HEK293T (cell line): ENCODE results near the gene SPRR2F.

Source experiments
- BHLHE40 ChIP-seq: fragments of 450-650 bp; IDR thresholded peaks from 2 replicates; pipeline ENCODE4 v1.6.1; 2016; ENCODE audit warnings: mild to moderate bottlenecking, moderate library complexity, borderline replicate concordance
- FOXA1 ChIP-seq: fragments of 450-650 bp; IDR thresholded peaks from 2 replicates; pipeline ENCODE4 v1.6.1; 2016; ENCODE audit warnings: mild to moderate bottlenecking
- TARDBP ChIP-seq: fragments of 450-650 bp; IDR thresholded peaks from 2 replicates; pipeline ENCODE4 v1.6.1; 2016

GRCh38 chr1:153140484-153140883 lies 27.2 kb upstream of the SPRR2F start:
- TF ChIP-seq TARDBP (no peak), BHLHE40 (no peak), FOXA1 (no peak)
